NCI-H2029 treated with DMSO at 0.1 percent for 48 hours (cell line): Measurements from ENCODE around the gene OTC.

ENCODE experiments used
- DNase-seq: peaks from one replicate; lab custom pipeline; 2025; lab: John Stamatoyannopoulos, UW

OTC gene

DNA sequence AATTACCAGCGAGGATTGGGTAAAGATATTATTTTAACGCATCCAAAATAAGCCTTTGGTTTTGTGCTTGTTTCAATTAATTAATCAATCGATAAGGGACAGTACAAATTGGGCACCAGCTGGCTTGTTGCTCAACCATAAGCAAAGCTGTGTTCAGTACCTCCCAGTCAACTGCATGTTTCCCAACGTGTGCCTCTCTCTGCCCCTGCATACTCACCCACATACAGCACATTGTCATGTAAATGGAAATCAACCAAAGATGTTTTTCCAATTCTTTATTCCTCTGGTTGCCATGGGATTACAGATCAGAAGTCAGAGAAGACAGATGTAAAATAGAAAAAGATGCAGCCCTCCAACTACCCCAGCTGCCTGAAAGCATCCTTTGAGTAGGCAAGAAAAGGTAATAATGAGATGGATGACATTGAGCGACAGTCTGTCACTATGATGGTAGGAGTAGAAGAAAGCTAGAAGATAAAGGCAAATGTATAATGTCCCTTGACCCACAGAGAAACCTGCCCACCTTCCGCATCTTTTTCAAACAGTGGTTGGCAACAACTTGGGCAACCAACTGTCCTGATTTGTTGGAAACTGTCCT is 116.3 kb downstream of the OTC start:
- DNase-seq: no peak
